Fibroblast of the aortic adventitia (primary cell): ENCODE results near the gene TRIM62. TPM values are rescaled to one million over a fixed set of nuclear protein-coding genes. Genes with fewer than 3 reads are reported as not detected.
"Not testable (repeated sequence)": the region's sequence is repeated elsewhere in the genome, so short reads cannot be mapped to it uniquely, and the experiment has no call there.

Source experiments
- DNase-seq: peaks from one replicate; pipeline ENCODE4 v3.0.0-alpha.2; 2010; ENCODE audit warnings: low read depth
- H3K4me3 ChIP-seq: 2 replicates; pipeline ENCODE4 v1.5.1; 2011; ENCODE audit warnings: low read depth, mild to moderate bottlenecking, control low read depth, low read length, moderate library complexity
- CTCF ChIP-seq: IDR thresholded peaks from 2 replicates; pipeline ENCODE4 v1.5.1; 2011; ENCODE audit warnings: mild to moderate bottlenecking, low read length, control low read depth, inconsistent platforms; ENCODE audit not compliant: insufficient read depth
- total RNA-seq: library from RNA; depleted of rRNA; stranded (reverse); fragments of >200 nt; gene quantifications from 2 replicates; pipeline ENCODE4 v1.2.3, GENCODE V29; 2012; ENCODE audit warnings: low replicate concordance

The TRIM62 gene
- total RNA-seq, 1 donor: 3.1 TPM

GRCh38 chr1:33111965-33112364 lies 69.9 kb downstream of the TRIM62 start:
- DNase-seq: peak; percentile 53
- TF ChIP-seq CTCF: peak; percentile 52
- no peak overlapping the region for H3K4me3 ChIP-seq

GRCh38 chr1:33110477-33110876 lies 71.4 kb downstream of the TRIM62 start:
- no peak for TF ChIP-seq CTCF
- DNase-seq: no peak
- H3K4me3 ChIP-seq: no peak overlapping the region

- DNase-seq, H3K4me3 ChIP-seq: not testable (repeated sequence)
Observed at GRCh38 chr1:33100119-33100415, 81.8 kb downstream of the TRIM62 start.

GRCh38 chr1:33099290-33100118 lies 82.3 kb downstream of the TRIM62 start:
- peak; percentile 61 for TF ChIP-seq CTCF
- no peak overlapping the region for H3K4me3 ChIP-seq
- peak; percentile 100 for DNase-seq

- no peak for TF ChIP-seq CTCF
- H3K4me3 ChIP-seq: no peak overlapping the region
- DNase-seq: peak; percentile 55
Observed at GRCh38 chr1:33098371-33098770, 83.5 kb downstream of the TRIM62 start.

- no peak for TF ChIP-seq CTCF
- no peak for DNase-seq
- H3K4me3 ChIP-seq: no peak overlapping the region
Observed at GRCh38 chr1:33097762-33098161, 84.1 kb downstream of the TRIM62 start.

- DNase-seq: peak; percentile 60
- TF ChIP-seq CTCF: no peak
- H3K4me3 ChIP-seq: no peak overlapping the region
Observed at GRCh38 chr1:33097137-33097611, 84.7 kb downstream of the TRIM62 start.
